ENCODE measurements around the gene G6PD.
"Not testable (repeated sequence)": the region's sequence is repeated elsewhere in the genome, so short reads cannot be mapped to it uniquely, and the experiment has no call there.

The G6PD gene

GRCh38 chrX:154546354-154547244 lies at the start of gene G6PD:
TSS of gene G6PD (minus strand) at chrX:154546846. CDS start at chrX:154546155, 691 bp downstream.
- DNase-seq: peak; percentile 70

DNA sequence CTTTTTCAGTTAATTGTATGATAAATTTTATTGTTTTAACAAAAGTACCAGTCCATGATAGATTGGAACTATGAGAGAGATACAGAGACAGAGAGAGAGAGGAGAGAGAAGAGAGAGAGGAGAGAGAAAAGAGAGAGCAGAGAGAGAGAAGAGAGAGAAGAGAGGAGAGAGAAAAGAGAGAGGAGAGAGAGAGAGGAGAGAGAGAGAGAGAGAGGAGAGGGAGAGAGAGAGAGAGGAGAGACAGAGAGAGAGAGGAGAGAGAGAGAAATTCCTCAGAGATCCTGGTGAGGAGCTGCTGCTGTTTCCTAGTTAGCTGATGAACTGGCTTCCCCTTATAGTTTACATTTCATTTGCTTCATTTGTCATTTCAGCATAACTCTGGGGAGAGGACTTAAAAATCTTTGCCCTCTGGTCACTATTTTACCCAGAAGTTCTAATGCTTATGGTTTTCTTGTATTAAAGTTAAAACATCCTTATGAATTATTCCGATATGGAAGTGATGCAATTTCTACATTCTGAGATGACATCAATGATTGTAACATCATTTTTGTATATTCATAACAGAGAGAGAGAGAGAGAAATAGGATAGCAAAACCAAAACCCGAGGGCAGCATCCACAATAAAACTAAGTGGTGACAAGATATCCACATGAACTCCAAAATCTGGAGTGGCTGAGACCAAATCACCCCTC lies 49.1 kb upstream of the G6PD start:
- DNase-seq: peak; percentile 7

- DNase-seq: no peak
These were observed 47.8 kb upstream of the G6PD start for GRCh38 chrX:154594491-154594890.

DNA sequence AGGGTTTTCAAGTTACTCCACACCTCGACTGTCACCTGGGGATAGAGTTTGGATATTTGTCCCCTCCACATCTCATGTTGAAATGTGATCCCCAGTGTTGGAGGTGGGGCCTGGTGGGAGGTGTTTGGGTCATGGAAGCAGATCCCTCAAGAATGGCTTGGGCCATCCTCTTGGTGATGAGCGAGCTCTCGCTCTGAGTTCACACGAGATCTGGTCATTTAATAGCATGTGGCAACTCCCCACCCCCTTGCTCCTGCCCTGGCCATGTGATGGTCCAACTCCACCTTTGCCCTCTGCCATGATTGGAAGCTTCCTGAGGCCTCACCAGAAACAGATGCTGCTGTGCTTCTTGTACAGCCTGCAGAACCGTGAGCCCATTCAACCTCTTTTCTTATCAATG lies 46.6 kb upstream of the G6PD start:
- DNase-seq: no peak

DNA sequence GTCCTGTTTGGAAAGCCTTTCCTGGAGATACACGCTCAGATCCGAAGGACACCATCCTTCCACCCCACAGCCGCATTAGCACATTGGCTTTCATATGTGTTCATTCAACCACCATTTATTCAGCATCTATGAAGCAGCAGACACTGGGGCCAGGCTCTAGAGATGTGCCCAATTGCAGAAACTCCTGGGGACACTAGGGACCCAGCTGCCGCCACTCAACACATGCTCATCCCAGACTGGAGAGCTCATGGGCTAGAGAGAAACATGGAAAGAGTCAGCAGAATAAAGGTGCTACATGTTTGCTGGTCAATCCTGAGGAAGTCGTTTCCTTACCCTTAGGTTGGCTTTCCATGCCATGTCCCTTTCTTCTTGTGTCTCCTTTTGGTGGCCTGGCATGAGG lies 45.9 kb upstream of the G6PD start:
- no peak for DNase-seq

DNA sequence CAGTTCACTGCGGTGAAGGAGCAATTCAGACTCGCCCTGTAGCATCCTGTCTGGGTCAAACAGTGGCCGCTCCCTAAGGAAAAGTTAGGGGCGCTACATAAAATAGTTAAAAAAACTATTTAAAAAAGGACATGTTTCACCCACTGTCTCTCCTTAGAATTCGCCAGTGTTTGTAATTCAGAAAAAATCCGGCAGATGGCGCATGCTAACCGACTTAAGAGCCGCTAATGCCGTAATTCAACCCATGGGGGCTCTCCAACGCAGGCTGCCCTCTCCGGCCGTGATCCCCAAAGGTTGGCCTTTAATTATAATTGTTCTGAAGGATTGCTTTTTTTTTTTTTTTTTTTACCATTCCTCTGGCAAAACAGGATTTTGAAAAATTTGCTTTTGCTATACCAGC lies 43.8 kb upstream of the G6PD start:
- not testable (repeated sequence) for DNase-seq

DNA sequence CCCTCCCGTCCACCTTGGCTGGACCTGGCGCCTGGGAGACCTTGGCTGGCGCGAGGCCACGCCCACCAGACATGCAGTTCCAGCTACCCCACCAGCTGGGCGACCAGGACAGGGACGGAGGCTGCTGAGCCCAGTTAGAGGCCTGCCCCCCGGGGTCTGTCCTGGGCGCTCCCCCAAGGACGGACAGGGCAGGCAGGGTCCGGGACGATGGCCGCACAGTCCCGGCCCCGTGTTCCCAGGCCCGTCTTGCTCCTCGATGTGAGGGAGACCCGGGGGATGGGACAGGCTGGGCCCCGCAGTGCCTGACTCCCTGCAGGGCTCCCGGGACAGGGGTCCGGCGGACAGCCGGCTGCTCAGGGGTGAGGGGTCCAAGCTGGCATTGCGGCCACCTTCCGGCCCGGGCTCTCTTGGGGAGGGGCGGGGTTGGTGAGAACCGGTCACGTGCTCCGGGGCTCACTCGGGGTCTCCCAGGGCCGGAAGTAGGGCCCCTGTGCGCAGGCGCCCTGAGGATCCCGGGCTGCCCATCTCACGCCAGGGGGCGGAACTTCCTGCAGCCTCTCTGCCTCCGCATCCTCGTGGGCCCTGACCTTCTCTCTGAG lies 38.0 kb upstream of the G6PD start, which contains the start of gene CTAG1A:
Gene CTAG1A, plus strand, starts transcription at position 549 of the 599 bp plus-strand sequence. CDS start 74 bp downstream, outside the sequence.
- not testable (repeated sequence) for DNase-seq

DNA sequence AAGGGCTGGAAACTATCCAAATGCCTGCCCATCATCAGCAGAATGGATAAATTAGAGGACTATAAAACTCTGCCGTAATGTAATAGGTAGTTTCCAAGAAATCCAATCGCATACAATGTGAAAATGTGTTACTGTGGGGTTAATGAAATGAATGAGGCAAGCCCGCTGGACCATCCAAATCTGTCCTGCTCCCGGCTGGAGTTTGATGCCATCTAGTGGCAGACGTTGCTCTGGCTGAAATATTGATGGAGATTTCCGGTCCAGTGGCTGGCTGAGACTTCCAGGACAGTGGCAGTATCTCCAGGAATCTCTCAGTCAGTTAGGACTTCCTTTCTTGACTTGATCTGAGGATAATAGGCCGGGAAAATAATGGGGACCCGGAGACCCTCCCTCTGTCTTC lies 36.3 kb upstream of the G6PD start:
- not testable (repeated sequence) for DNase-seq

- not testable (repeated sequence) for DNase-seq
These were observed 28.4 kb upstream of the G6PD start for GRCh38 chrX:154575076-154575475.

DNA sequence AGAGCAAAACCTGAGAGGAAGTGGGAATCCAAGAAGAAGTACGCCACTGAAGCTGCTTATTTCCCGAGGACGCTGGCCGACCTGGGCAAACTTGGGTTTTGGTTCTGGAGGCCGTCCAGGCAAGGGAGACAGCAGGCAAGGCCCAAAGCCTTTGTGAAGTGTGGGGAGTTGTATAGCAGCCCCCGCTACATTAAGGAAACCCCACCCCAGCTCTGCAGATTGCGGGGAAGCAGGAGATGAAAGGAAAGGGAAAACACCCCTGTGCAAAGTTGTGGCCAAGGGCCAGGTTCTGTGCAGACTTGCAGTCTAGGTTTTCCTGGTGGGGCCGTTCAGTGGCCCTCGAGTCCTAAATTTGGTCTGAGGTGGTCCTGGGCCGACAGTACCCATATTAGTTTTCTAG lies 26.4 kb upstream of the G6PD start:
- DNase-seq: not testable (repeated sequence)

DNA sequence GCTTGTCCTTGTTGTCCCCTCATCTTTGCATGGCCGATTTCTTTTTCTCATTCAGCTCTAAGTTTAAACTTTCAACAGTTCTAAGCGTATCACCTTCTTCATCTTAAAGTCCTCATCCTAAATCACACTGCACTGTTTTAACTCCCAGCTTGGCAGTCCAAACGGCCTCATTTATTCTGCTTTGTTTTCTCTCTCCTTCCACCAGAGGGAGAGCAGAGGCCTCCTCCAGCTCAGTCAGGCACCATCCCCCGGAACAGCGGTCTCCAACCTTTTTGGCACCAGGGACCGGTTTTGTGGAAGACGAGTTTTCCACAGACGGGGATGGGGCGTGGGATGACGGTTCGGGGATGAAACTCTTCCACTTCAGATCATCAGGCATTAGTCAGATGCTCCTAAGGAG lies 23.7 kb upstream of the G6PD start:
- not testable (repeated sequence) for DNase-seq

GRCh38 chrX:154562295-154562694 lies 15.6 kb upstream of the G6PD start:
- not testable (repeated sequence) for DNase-seq

DNA sequence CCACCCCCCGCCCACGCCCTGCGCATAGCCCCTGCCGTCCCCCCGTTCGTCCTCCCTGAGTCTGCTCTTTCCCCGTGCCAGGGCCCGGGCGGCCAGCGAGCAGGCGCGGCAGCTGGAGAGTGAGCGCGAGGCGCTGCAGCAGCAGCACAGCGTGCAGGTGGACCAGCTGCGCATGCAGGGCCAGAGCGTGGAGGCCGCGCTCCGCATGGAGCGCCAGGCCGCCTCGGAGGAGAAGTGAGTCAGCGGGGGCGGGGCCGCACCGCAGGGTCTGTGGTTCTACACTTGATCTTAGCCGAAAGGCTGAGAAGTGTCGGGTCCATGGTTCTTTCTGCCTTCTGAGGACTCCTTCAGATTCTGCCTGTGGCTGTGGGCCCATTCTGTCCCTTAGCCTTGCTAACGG lies 13.7 kb upstream of the G6PD start:
- DNase-seq: not testable (repeated sequence)

DNA sequence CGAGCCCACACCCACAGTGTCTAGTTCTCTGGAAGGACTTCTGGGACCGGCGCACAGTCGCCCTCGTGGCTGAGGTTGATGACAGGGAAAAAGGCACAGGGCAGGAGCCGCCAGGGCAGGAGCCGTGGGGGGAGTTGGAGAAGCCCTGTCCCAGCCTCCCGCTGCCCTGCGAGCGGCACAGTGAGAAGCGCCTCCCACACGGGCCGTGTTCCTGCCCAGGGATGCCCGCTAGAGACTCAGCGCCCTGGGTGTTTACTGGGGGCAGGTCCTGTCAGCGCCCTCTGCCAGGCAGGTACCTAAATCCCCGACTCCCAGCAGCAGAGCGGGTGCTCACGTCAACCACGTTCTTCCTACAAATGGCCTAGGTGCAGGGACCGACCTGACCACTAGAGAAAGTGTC lies 12.2 kb upstream of the G6PD start:
- DNase-seq: not testable (repeated sequence)

DNA sequence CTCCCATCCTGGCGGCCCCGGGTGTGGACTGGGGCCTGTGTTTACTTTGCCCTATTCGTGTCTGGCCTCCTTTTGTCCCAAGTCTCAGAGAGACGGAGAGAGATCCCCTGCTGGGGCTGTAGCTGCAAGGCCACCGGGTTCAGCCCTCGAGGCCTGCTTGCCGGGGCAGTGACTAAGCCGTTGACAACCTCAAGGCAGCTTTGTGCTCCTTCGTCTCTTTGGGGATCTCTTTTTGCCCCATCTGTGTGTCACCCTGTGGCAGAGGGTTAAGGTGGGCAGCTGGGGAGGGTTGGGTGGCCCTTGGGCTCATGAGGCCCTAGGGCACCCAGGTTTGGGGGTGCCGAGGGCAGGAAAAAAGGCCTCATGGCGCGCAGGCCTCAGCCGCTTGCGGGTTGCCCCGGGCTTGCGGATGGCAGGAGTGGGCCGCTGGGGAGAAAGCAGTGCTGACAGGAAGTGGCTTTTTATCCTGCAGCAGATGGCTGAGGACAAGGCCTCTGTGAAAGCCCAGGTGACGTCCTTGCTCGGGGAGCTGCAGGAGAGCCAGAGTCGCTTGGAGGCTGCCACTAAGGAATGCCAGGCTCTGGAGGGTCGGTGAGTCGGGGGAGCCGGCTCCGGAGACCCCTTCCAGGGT lies 11.5 kb upstream of the G6PD start:
- DNase-seq: not testable (repeated sequence)

DNA sequence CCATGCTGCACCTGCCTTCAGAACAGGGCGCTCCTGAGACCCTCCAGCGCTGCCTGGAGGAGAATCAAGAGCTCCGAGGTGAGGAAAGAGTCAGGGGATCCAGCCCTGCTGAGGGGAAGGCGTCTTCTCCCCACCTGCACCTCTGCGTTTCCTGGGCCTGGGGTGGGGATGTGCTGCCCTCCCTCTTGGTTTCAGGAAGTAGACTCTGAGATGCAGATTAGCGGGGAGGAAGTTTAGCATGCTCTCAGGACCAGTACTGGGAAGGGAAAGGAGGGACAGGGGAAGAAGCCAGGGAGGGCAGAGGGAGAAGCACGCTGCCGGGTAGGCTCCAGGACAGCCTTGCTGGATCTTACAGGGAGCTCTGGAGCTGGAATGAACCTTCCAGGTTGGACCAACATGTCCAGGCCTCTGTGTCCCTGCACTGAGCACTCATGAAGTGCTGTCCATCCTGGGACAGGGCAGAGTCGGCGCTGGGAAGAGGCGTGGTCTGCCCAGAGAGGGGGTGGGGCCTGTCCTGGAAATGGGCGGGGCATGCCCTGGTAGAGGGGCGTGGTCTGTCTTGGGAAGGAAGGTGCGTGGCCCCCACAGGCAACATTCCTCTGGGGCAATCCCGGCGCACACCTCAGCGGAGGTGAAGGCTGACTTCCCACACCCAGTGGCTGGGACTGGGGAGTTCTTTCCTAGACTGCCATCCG lies 5.6 kb upstream of the G6PD start:
- DNase-seq: not testable (repeated sequence)

DNA sequence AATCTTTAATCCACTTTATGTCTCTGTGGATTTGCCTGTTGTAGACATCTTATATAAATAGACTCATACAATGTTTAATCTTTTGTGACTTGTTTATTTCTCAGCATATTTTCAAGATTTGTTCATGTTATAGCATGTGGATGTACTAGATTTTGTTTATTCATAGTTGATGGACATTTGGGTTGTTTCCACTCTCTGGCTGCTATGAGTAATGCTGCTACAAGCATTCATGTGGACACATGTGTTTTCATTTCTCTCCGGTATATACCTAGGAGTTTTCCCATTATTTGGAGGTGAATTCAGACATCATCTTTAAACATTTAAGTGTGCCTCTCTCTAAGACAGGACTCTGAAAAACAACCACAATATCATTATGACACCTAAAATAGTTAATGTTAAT lies 3.1 kb upstream of the G6PD start:
- DNase-seq: no peak

GRCh38 chrX:154548028-154548316 lies 1.3 kb upstream of the G6PD start:
- DNase-seq: peak; percentile 25

GRCh38 chrX:154547245-154548027 lies 790 bp upstream of the G6PD start, which contains the start of gene IKBKG:
TSS of gene IKBKG (plus strand) at chrX:154547620. CDS start at chrX:154552003, 4,383 bp downstream.
- DNase-seq: peak; percentile 90

GRCh38 chrX:154545673-154546274 lies 872 bp downstream of the G6PD start:
- no peak for DNase-seq

Data from fibroblast of skin of right biceps (primary cell).